ENCODE results near the gene MAP3K12. TPM values are rescaled to one million over a fixed set of nuclear protein-coding genes. Genes with fewer than 3 reads are reported as not detected.

Gene MAP3K12
- total and polyA plus RNA-seq, 2 of the 13 experiments (the other 11 are each of a cell fraction or from before 2014, with no cell fraction given) = 0.20 to 1.1 TPM

- TF ChIP-seq MAZ (IDR thresholded peaks at IDR 0.05; ENCODE audit: borderline replicate concordance, low read depth, low read length) (no peak), MAZ (CRISPR knock-in tag; IDR thresholded peaks at IDR 0.05; ENCODE audit: low read depth) (no peak), U2AF2 (IDR thresholded peaks at IDR 0.05; ENCODE audit: low read depth, low read length) (no peak), GTF2F1 (IDR thresholded peaks at IDR 0.05; ENCODE audit: low read length) (no peak), MED13 (CRISPR knock-in tag; IDR thresholded peaks at IDR 0.05) (no peak), MED1 (CRISPR knock-in tag; IDR thresholded peaks at IDR 0.05) (no peak; the same call in 1 of the 2 replicates), ZNF17 (CRISPR knock-in tag; IDR thresholded peaks at IDR 0.05) (no peak), ZNF800 (CRISPR knock-in tag; IDR thresholded peaks at IDR 0.05) (no peak), ZNF335 (CRISPR knock-in tag; IDR thresholded peaks at IDR 0.05) (peak; percentile 18; the same call in 1 of the 2 replicates), ZNF747 (CRISPR knock-in tag; IDR thresholded peaks at IDR 0.05; ENCODE audit: borderline replicate concordance) (no peak), ZNF703 (CRISPR knock-in tag; IDR thresholded peaks at IDR 0.05; ENCODE audit: borderline replicate concordance) (no peak), ZNF18 (CRISPR knock-in tag; IDR thresholded peaks at IDR 0.05; ENCODE audit: insufficient replicate concordance) (no peak), HDAC1 (CRISPR knock-in tag; IDR thresholded peaks at IDR 0.05) (0 out of 2 replicates have a peak, but pooled peaks have one; percentile 28), ZBTB21 (CRISPR knock-in tag; IDR thresholded peaks at IDR 0.05) (no peak), ZNF431 (CRISPR knock-in tag; IDR thresholded peaks at IDR 0.05; ENCODE audit: borderline replicate concordance, low read depth) (peak; percentile 33; the same call in 1 of the 2 replicates), CAMTA2 (CRISPR knock-in tag; IDR thresholded peaks at IDR 0.05; ENCODE audit: borderline replicate concordance) (no peak; the same call in 1 of the 2 replicates), FOXK1 (CRISPR knock-in tag; IDR thresholded peaks at IDR 0.05; ENCODE audit: borderline replicate concordance, low read depth) (no peak), POLR2AphosphoS2 (IDR thresholded peaks at IDR 0.05; ENCODE audit: low read depth, low read length) (no peak), ZNF577 (CRISPR knock-in tag; IDR thresholded peaks at IDR 0.05; ENCODE audit: borderline replicate concordance, low read depth) (no peak), MTA3 (CRISPR knock-in tag; IDR thresholded peaks at IDR 0.05) (no peak), CENPT (CRISPR knock-in tag; IDR thresholded peaks at IDR 0.05; ENCODE audit: low read depth) (0 out of 2 replicates have a peak, but pooled peaks have one; percentile 9), GFI1 (CRISPR knock-in tag; IDR thresholded peaks at IDR 0.05; ENCODE audit: borderline replicate concordance) (no peak), RFX1 (IDR thresholded peaks at IDR 0.05) (no peak), BATF2 (CRISPR knock-in tag; IDR thresholded peaks at IDR 0.05) (no peak)
Observed at GRCh38 chr12:53501615-53502181, 2.4 kb upstream of the MAP3K12 start (continued).

Measured in HepG2 (cell line).